ENCODE measurements around the gene NEURL1. TPM values are rescaled to one million over a fixed set of nuclear protein-coding genes. Genes with fewer than 3 reads are reported as not detected.

NEURL1 gene
- total RNA-seq, 1 donor from 2014 or later: 1.3 TPM

DNA sequence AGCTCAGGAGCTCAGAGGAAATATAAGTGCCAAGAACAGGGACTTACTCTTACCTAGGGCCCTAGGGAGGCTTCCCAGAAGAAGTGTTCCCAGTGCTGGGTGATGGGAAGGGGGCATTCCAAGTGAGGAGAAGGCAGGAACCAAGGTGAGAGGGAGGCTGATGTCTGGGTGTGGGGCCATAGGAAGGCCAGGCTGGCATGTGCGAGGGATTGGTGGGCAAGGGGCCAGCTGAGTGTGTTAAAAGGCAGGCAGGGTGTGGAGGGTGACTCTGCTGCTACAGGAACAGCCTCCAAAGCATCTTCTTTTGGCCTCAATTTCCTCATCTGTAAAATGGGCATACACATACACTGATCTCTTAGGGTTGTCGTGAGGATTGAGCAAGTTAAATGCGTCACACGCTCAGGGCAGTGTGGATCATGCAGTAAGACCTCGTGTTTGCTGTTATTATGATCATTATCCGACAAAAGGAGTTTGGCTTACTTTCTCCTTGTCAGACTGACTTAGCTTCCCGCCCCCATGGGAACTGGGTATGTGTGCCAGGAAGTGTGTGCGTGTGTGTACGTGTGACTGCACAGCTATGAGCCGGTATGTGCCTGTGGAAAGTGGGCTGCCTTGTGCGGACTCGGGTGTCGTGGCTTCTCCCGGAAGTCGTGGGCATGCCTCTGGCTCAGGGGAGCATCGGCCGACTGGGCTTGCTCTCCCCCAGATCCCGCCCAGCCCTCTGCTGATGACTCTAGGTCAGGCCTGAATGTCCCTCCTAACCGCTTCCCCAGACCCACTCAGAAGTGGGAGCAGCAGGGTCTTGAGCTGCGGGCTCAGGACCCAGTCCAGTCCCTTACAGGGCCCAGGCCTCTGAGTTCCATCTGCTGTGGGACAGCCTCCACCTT is 59.6 kb downstream of the NEURL1 start:
- DNase-seq (ENCODE audit: low read depth): no peak
- H3K4me3 ChIP-seq (ENCODE audit: low read depth, low read length): no peak overlapping the region
- TF ChIP-seq CTCF (conservative IDR thresholded peaks at IDR 0.05; ENCODE audit: low read depth, low read length): no peak

DNA sequence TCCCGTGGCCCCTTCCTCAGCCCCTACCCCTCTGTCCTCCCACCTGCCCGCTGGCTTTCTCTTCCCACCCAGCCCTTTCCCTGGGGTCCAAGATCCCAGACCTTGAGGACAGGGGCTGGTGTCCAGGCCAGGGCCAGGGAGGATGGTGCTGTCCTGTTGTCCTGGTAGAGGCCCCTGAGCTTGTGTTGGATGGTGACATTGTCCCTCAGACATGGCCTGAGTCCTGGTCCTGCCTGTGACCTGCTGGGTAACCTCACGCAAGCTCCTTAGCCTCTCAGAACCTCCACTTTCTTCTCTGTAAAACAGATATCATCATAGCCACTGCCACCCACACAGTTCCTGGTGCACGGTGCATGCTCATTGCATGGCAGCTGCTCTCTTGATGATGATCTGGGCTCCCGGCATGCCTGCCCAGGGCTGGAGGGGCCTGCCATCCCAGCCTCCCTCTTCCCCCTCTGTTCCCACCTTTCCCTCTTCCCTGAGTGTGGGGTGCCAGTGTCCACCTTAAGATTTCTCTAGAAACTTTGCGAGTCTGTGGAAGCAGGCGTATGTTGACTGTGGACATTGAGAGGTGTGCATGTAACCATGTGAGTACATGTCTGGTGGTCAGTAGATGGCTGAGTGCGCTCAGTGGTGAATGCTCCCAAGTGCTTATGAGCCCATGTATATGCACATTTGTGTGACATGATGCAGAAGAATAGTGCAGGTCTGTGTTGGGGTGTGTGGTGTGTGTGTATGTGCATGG is 60.4 kb downstream of the NEURL1 start:
- no peak for TF ChIP-seq CTCF (conservative IDR thresholded peaks at IDR 0.05; ENCODE audit: low read depth, low read length)
- no peak overlapping the region for H3K4me3 ChIP-seq (ENCODE audit: low read depth, low read length)
- no peak for DNase-seq (ENCODE audit: low read depth)

DNA sequence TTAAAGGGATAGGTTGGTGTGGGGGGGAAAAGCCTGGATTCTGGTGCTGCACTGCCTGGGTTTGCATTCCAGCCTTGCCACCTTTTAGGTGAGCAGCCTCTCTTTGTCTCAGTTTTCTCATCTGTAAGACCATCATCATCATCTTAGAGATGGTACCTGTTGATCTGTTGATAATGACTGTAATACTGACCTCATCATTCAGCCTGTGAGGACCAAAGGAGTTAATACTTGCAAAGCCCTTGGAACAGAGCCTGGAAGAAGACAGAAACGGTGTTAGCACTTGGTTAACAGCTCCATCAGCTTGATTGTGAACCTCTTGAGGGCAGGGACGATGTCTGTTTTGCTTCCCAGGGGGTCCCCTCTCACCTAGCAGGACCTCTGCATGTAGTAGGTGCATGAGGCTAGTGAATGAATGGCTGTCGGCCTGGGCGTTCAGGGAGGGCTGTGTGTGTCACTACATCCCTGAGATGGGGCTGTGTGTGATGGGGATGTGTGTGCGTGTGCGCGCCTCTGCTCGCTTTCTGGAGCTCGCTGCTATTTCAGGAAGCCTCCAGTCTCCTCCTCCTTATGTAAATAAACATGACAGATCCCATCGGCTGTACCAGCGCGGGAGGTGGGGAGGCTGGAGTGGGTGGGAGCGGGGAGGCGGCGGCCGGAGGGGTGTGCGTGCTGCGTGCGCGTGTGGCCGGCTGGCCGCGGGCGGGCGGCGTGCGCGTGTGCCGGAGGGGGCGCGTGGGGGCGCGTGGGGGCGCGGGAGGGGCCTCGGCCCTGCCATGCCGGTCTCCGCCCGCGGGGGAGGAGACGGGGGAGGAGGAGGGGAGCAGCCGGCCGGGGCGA is 61.2 kb downstream of the NEURL1 start:
- no peak for DNase-seq (ENCODE audit: low read depth)
- peak overlapping the region; percentile 38 for H3K4me3 ChIP-seq (ENCODE audit: low read depth, low read length)
- TF ChIP-seq CTCF (conservative IDR thresholded peaks at IDR 0.05; ENCODE audit: low read depth, low read length): no peak

DNA sequence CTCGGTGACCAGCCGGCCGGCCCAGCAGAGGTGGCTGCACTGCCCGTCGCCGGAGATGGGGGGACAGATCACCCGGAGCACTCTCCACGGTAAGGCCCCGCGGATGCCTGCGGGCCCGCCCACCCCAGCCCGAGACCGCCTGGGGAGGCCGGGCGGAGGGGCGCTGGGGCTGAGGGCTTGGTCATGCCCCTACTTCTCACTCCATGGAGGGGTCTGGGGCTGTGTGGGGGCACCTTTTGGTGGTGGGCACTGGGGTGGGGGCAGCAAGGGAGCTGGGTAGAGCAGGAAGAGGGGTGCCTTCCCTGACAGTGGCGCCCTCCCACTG is 61.8 kb downstream of the NEURL1 start:
- no peak for TF ChIP-seq CTCF (conservative IDR thresholded peaks at IDR 0.05; ENCODE audit: low read depth, low read length)
- no peak for DNase-seq (ENCODE audit: low read depth)
- H3K4me3 ChIP-seq (ENCODE audit: low read depth, low read length): peak overlapping the region; percentile 38

DNA sequence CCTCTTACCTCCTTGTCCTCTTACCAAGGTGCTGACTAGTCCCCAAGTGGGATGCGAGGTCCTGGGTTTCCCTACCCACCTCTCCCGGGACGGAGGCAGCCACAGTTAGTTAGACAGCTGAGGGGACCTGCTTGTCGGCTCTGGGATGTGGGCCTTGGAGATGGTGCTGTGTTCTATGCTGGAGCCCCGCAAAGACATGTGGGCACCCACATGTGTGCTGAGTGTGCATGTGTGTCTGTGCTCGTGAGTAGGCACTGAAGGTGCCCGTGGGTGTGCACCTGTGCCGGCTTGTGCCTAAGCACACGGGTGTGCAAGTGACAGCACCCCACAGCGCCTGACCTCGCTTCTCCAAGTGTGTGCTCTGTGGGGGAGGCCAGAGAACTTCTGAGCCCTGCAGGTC is 62.2 kb downstream of the NEURL1 start:
- no peak for TF ChIP-seq CTCF (conservative IDR thresholded peaks at IDR 0.05; ENCODE audit: low read depth, low read length)
- peak overlapping the region; percentile 38 for H3K4me3 ChIP-seq (ENCODE audit: low read depth, low read length)
- DNase-seq (ENCODE audit: low read depth): no peak

DNA sequence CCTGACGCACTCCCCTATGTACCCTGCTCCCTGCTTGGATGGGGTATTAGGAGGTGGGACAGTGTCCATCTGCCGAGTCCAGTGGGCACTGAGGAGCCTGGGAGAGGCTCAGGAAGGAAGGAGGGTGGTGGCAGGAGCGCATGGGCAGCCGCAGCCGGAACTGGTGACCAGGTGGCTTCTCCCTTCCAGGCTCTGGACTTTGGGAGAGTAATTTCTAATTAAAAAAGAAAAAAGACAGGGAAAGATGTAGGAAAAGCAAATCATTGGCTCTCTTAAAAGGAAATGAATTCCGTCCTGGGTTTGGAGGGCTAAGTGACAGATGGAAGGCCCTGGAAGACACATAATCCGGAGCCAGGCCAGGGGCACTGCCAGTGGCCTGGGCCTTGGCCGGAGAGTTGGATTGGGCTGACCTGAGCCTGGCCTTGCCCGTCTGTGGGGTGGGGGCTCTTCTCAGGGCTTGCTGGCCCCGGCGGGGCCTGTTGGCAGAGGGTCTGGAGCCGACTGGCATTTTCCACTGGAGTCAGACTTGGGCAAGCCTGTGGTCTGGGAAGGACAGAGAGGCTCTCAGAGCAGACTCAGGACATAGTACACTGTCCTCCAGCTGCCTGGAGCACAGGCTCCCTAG is 63.0 kb downstream of the NEURL1 start:
- H3K4me3 ChIP-seq (ENCODE audit: low read depth, low read length): no peak overlapping the region
- no peak for TF ChIP-seq CTCF (conservative IDR thresholded peaks at IDR 0.05; ENCODE audit: low read depth, low read length)
- no peak for DNase-seq (ENCODE audit: low read depth)

Data from epithelial cell of proximal tubule (primary cell).